NT2/D1 (cell line): ENCODE data around the gene TLDC2.
A peak's percentile ranks its signal among the peaks of the same experiment; 100 is the strongest.

Experiments
- DNase-seq: peaks from one replicate; pipeline ENCODE4 v3.0.0-alpha.2; 2011; ENCODE audit warnings: low read depth, low spot score
- H3K27me3 ChIP-seq: 2 replicates; pipeline ENCODE4 v1.6.0; 2011; ENCODE audit warnings: mild to moderate bottlenecking; ENCODE audit not compliant: insufficient read length, insufficient read depth
- H3K36me3 ChIP-seq: 2 replicates; pipeline ENCODE4 v1.6.1; 2011; ENCODE audit warnings: mild to moderate bottlenecking, low read length, mixed read lengths; ENCODE audit not compliant: insufficient read depth, insufficient read length
- H3K4me1 ChIP-seq: 2 replicates; pipeline ENCODE4 v1.5.1; 2011; ENCODE audit not compliant: insufficient read depth, insufficient read length
- H3K4me3 ChIP-seq: 2 replicates; pipeline ENCODE4 v1.5.1; 2011; ENCODE audit warnings: low read depth; ENCODE audit not compliant: insufficient read length
- H3K9ac ChIP-seq: 2 replicates; pipeline ENCODE4 v1.6.0; 2011; ENCODE audit warnings: low read depth; ENCODE audit not compliant: insufficient read length
- H3K9me3 ChIP-seq: 2 replicates; pipeline ENCODE4 v1.5.1; 2011; ENCODE audit warnings: mild to moderate bottlenecking, low read length; ENCODE audit not compliant: insufficient read depth
- SUZ12 ChIP-seq: IDR thresholded peaks from 2 replicates; pipeline ENCODE4 v1.6.1; 2011; ENCODE audit not compliant: insufficient read length, insufficient read depth; ENCODE audit errors: extremely low read depth
- YY1 ChIP-seq: IDR thresholded peaks from 2 replicates; pipeline ENCODE4 v1.6.1; 2011; ENCODE audit not compliant: insufficient read length, insufficient read depth
- ZNF274 ChIP-seq: IDR thresholded peaks from 2 replicates; pipeline ENCODE4 v1.6.1; 2011; ENCODE audit warnings: mild to moderate bottlenecking, low read depth, low read length

Gene TLDC2

GRCh38 chr20:36860339-36860738 lies 15.6 kb upstream of the TLDC2 start:
- Histone ChIP-seq H3K4me1 (peaks cover 33% of the 10 kb centered on the region), H3K36me3 (peaks cover 45% of the 10 kb centered on the region), H3K4me3 (no peak overlapping the region), H3K9ac (no peak overlapping the region), H3K9me3 (no peaks in the 10 kb centered on the region), H3K27me3 (peaks cover 3% of the 10 kb centered on the region)
- TF ChIP-seq SUZ12 (no peak), YY1 (no peak), ZNF274 (no peak)
- no peak for DNase-seq

GRCh38 chr20:36860811-36861624 lies 14.9 kb upstream of the TLDC2 start:
- no peak for TF ChIP-seq ZNF274
- no peak for TF ChIP-seq YY1
- no peak for TF ChIP-seq SUZ12
- H3K9me3 ChIP-seq: no peaks in the 10 kb centered on the region
- no peak for DNase-seq
- peaks cover 10% of the 10 kb centered on the region for H3K27me3 ChIP-seq
- peak overlapping the region; percentile 75 for H3K4me3 ChIP-seq
- peaks cover 32% of the 10 kb centered on the region for H3K4me1 ChIP-seq
- H3K36me3 ChIP-seq: peaks cover 45% of the 10 kb centered on the region
- peak overlapping the region; percentile 91 for H3K9ac ChIP-seq

DNA sequence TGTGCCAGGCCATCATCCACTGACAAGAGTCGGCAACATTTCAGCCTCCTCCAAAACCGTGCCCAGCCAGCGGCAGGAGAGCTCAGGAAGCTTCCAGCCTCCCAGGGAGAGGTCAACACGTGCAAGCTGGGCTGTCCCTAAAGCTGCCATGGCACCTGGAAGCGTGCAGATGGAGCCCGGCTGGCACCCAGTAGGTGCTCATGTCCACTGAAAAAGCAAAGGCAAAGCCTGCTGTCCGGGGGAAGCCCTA lies 14.4 kb upstream of the TLDC2 start:
- Histone ChIP-seq H3K9me3 (no peaks in the 10 kb centered on the region), H3K9ac (peak overlapping the region; percentile 91), H3K27me3 (peaks cover 14% of the 10 kb centered on the region), H3K4me3 (peak overlapping the region; percentile 75), H3K36me3 (peaks cover 45% of the 10 kb centered on the region), H3K4me1 (peaks cover 28% of the 10 kb centered on the region)
- TF ChIP-seq YY1 (no peak), ZNF274 (no peak), SUZ12 (no peak)
- no peak for DNase-seq

- no peaks in the 10 kb centered on the region for H3K9me3 ChIP-seq
- TF ChIP-seq ZNF274 (no peak), SUZ12 (no peak), YY1 (no peak)
- peak overlapping the region; percentile 91 for H3K9ac ChIP-seq
- peaks cover 25% of the 10 kb centered on the region for H3K4me1 ChIP-seq
- peaks cover 14% of the 10 kb centered on the region for H3K27me3 ChIP-seq
- no peak for DNase-seq
- H3K36me3 ChIP-seq: peaks cover 40% of the 10 kb centered on the region
- peak overlapping the region; percentile 75 for H3K4me3 ChIP-seq
These were observed 13.8 kb upstream of the TLDC2 start for GRCh38 chr20:36861875-36862801.

- no peak for DNase-seq
- Histone ChIP-seq H3K4me1 (peaks cover 25% of the 10 kb centered on the region), H3K9me3 (no peaks in the 10 kb centered on the region), H3K27me3 (peaks cover 14% of the 10 kb centered on the region), H3K36me3 (peaks cover 31% of the 10 kb centered on the region), H3K9ac (peak overlapping the region; percentile 91), H3K4me3 (peak overlapping the region; percentile 75)
- TF ChIP-seq YY1 (no peak), ZNF274 (no peak), SUZ12 (no peak)
These were observed 12.9 kb upstream of the TLDC2 start for GRCh38 chr20:36862857-36863668.

DNA sequence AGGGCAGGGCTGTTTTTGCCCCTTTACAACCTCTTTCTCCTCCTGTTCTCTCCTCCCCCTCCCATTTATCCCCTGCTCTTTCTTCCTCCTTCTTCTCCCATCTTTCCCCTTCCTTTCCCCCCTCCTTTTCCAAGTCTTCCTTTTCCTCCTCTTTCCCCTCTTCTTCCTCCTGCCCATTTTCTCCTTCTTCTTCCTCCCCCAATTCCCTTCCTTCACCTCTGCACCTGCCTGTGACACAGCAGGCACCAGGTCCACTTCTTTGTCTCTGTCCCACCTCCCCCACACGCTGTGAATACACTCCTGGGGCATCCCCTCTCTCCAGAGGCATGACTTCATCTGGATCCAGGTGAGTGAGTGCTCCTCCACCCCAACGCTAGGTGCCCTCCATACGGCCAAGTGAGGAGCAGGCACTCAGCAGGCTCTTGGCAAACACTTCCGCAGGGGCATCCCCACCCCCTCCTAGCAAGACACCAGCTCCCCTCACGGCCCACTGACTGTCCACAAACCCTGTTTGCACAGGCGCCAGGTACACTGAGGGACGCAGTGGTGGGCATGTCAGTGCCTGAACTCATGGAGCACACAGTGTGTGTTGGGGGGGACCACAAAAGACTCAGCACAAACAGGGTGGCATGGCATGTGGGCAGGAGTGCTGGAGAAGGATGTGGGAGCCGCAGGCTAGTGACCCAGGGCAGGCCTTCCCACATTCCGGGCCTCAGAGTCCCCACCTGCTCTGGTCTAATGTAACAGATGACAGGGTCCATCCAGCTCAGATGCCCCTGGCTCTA lies 10.7 kb upstream of the TLDC2 start:
- Histone ChIP-seq H3K9me3 (no peaks in the 10 kb centered on the region), H3K4me3 (no peak overlapping the region), H3K9ac (no peak overlapping the region), H3K27me3 (peaks cover 14% of the 10 kb centered on the region), H3K36me3 (peaks cover 17% of the 10 kb centered on the region), H3K4me1 (peaks cover 21% of the 10 kb centered on the region)
- no peak for DNase-seq
- no peak for TF ChIP-seq ZNF274
- no peak for TF ChIP-seq YY1
- TF ChIP-seq SUZ12: no peak
